GM23338 (cell line): ENCODE results near the gene MACROD1. TPM values are rescaled to one million over a fixed set of nuclear protein-coding genes. Genes with fewer than 3 reads are reported as not detected.

Source experiments
- ATAC-seq: fragments of 200-7000 bp; cut with Tn5 transposase; 3 replicates; pipeline ENCODE4 v1.9.1; 2020
- DNase-seq: peaks from one replicate; pipeline ENCODE4 v3.0.0-alpha.2; 2015; ENCODE audit warnings: low spot score
- H2AFZ ChIP-seq: fragments of 200-600 bp; sonication (generic); 2 replicates; pipeline ENCODE4 v1.8.0; 2016; ENCODE audit warnings: antibody characterized with exemption, mild to moderate bottlenecking, moderate library complexity
- H3F3A ChIP-seq: fragments of 200-600 bp; sonication (generic); replicated peaks from 2 replicates; pipeline ENCODE4 v1.8.0; 2017; ENCODE audit warnings: antibody characterized with exemption, mixed run types, low read depth
- H3K27ac ChIP-seq: fragments of 200-600 bp; sonication (generic); 2 replicates; pipeline ENCODE4 v1.6.1; 2016; ENCODE audit warnings: low read depth
- H3K27me3 ChIP-seq: fragments of 200-600 bp; sonication (generic); 2 replicates; pipeline ENCODE4 v1.8.0; 2016; ENCODE audit warnings: mild to moderate bottlenecking, mixed run types, moderate library complexity; ENCODE audit not compliant: insufficient read depth
- H3K36me3 ChIP-seq: fragments of 200-600 bp; sonication (generic); 2 replicates; pipeline ENCODE4 v1.8.0; 2016; ENCODE audit warnings: mild to moderate bottlenecking; ENCODE audit not compliant: insufficient read depth
- H3K4me1 ChIP-seq: fragments of 200-600 bp; sonication (generic); 2 replicates; pipeline ENCODE4 v1.8.0; 2016; ENCODE audit warnings: mild to moderate bottlenecking, moderate library complexity; ENCODE audit not compliant: insufficient read depth
- H3K4me2 ChIP-seq: fragments of 200-600 bp; sonication (generic); 2 replicates; pipeline ENCODE4 v1.7.1; 2017; ENCODE audit warnings: mixed run types
- H3K4me3 ChIP-seq: fragments of 200-600 bp; sonication (generic); 2 replicates; pipeline ENCODE4 v1.6.1; 2016; ENCODE audit warnings: mixed run types
- H3K79me2 ChIP-seq: fragments of 200-600 bp; sonication (generic); replicated peaks from 2 replicates; pipeline ENCODE4 v1.8.0; 2017; ENCODE audit warnings: mild to moderate bottlenecking; ENCODE audit not compliant: insufficient read depth
- H3K9me2 ChIP-seq: fragments of 200-600 bp; sonication (generic); 2 replicates; pipeline ENCODE4 v1.8.0; 2017; ENCODE audit not compliant: insufficient read depth
- H4K20me1 ChIP-seq: fragments of 200-600 bp; sonication (generic); replicated peaks from 2 replicates; pipeline ENCODE4 v1.8.0; 2017; ENCODE audit warnings: mild to moderate bottlenecking; ENCODE audit not compliant: insufficient read depth
- H3K27ac Mint-ChIP-seq: 2 replicates; pipeline ENCODE4 v1.8.0; 2020; ENCODE audit warnings: inconsistent platforms, mild to moderate bottlenecking, moderate library complexity, mixed read lengths
- H3K27me3 Mint-ChIP-seq: 3 replicates; pipeline ENCODE4 v1.8.0; 2022; ENCODE audit warnings: low read depth, mild to moderate bottlenecking, moderate library complexity, mixed read lengths, inconsistent platforms; ENCODE audit not compliant: insufficient read depth, poor library complexity
- H3K36me3 Mint-ChIP-seq: 3 replicates; pipeline ENCODE4 v1.8.0; 2021; ENCODE audit warnings: low read depth, mild to moderate bottlenecking, inconsistent platforms, moderate library complexity, mixed read lengths
- H3K4me1 Mint-ChIP-seq: 3 replicates; pipeline ENCODE4 v1.8.0; 2020; ENCODE audit warnings: mild to moderate bottlenecking, inconsistent platforms, mixed read lengths
- H3K4me3 Mint-ChIP-seq: 3 replicates; pipeline ENCODE4 v1.8.0; 2021; ENCODE audit warnings: moderate library complexity, mild to moderate bottlenecking, inconsistent platforms, mixed read lengths
- H3K9me3 Mint-ChIP-seq: 3 replicates; pipeline ENCODE4 v1.8.0; 2020; ENCODE audit warnings: moderate library complexity, mild to moderate bottlenecking, inconsistent platforms, mixed read lengths
- CREB1 ChIP-seq: fragments of 250-450 bp; sonication (Bioruptor Pico); IDR thresholded peaks from 2 replicates; pipeline ENCODE4 v1.5.0; 2020; ENCODE audit warnings: low read depth, mild to moderate bottlenecking, moderate library complexity
- CTCF ChIP-seq, 2 experiments: fragments of 200-600 bp in 1 of 2; sonication (generic) in 1 of 2; conservative IDR thresholded peaks; 2 replicates each; pipeline versions ENCODE4 v1.5.1 to v1.6.1; 2016 to 2017; ENCODE audit warnings: antibody characterized with exemption in 2 of 2, low read depth in 2 of 2, mild to moderate bottlenecking in 2 of 2, moderate library complexity in 1 of 2
- ETS1 ChIP-seq: IDR thresholded peaks from 2 replicates; pipeline ENCODE4 v1.6.1; 2016; ENCODE audit warnings: antibody characterized with exemption
- NANOG ChIP-seq: IDR thresholded peaks from 2 replicates; pipeline ENCODE4 v1.6.1; 2016; ENCODE audit warnings: antibody characterized with exemption, borderline replicate concordance
- POLR2AphosphoS5 ChIP-seq: IDR thresholded peaks from 2 replicates; pipeline ENCODE4 v1.6.1; 2016; ENCODE audit warnings: antibody characterized with exemption, low read depth
- REST ChIP-seq: IDR thresholded peaks from one replicate; pipeline ENCODE4 v1.6.1; 2018; ENCODE audit warnings: antibody characterized with exemption; ENCODE audit not compliant: unreplicated experiment
- STAT1 ChIP-seq: IDR thresholded peaks from one replicate; pipeline ENCODE4 v1.6.1; 2016; ENCODE audit warnings: antibody characterized with exemption; ENCODE audit not compliant: unreplicated experiment
- ZNF114 ChIP-seq: fragments of 250-450 bp; sonication (Bioruptor Pico); IDR thresholded peaks from 2 replicates; pipeline ENCODE4 v1.5.0; 2020; ENCODE audit warnings: mild to moderate bottlenecking, moderate library complexity
- polyA plus RNA-seq: library from polyadenylated mRNA; unstranded; fragments of >200 nt; fragmentation: Nextera tagmentation; extraction: Ambion mirVana; gene quantifications from 2 replicates; pipeline ENCODE4 v1.2.1, GENCODE V29; 2016
- total RNA-seq: library from RNA; depleted of rRNA; stranded (reverse); fragments of >200 nt; shearing (Covaris generic); gene quantifications from 2 replicates; pipeline ENCODE4 v1.2.3, GENCODE V29; 2014

MACROD1 gene
- total and polyA plus RNA-seq, 2 experiments from 2014 or later: 33.0 to 51.6 TPM

- Histone ChIP-seq H3F3A (peaks cover 25% of the 10 kb centered on the region), H3K9me2 (no peaks in the 10 kb centered on the region), H3K4me3 (peak overlapping the region; percentile 31; the same call in 1 of the 2 replicates), H3K4me1 (peaks cover 69% of the 10 kb centered on the region), H3K79me2 (no peaks in the 10 kb centered on the region), H4K20me1 (no peaks in the 10 kb centered on the region), H2AFZ (no peak overlapping the region), H3K27ac (peak overlapping the region; percentile 79; the same call in 1 of the 2 replicates), H3K4me2 (peak overlapping the region; percentile 42), H3K27me3 (peaks cover 20% of the 10 kb centered on the region), H3K36me3 (no peaks in the 10 kb centered on the region)
- peak overlapping the region; percentile 6; the same call in 1 of the 3 replicates for H3K4me3 Mint-ChIP-seq
- DNase-seq (no peak), ATAC-seq (peak; percentile 38)
- H3K4me1 Mint-ChIP-seq: peaks cover 69% of the 10 kb centered on the region
- H3K36me3 Mint-ChIP-seq: peaks cover 4% of the 10 kb centered on the region; the same call in 1 of the 3 replicates
- H3K27ac Mint-ChIP-seq: peak overlapping the region; percentile 18
- TF ChIP-seq REST (no peak), NANOG (peak; percentile 81; the same call in 1 of the 2 replicates), POLR2AphosphoS5 (0 out of 2 replicates have a peak, but pooled peaks have one; percentile 29)
- H3K27me3 Mint-ChIP-seq: peaks cover 52% of the 10 kb centered on the region
- H3K9me3 Mint-ChIP-seq: no peaks in the 10 kb centered on the region
Observed at GRCh38 chr11:64023712-64024710, 141.9 kb downstream of the MACROD1 start.

- Histone ChIP-seq H3K27ac (no peak overlapping the region), H3K4me1 (peaks cover 60% of the 10 kb centered on the region), H3K36me3 (no peaks in the 10 kb centered on the region), H3F3A (peaks cover 25% of the 10 kb centered on the region), H2AFZ (no peak overlapping the region), H3K79me2 (no peaks in the 10 kb centered on the region), H4K20me1 (no peaks in the 10 kb centered on the region), H3K4me2 (peak overlapping the region; percentile 62), H3K27me3 (peaks cover 20% of the 10 kb centered on the region), H3K4me3 (no peak overlapping the region), H3K9me2 (no peaks in the 10 kb centered on the region)
- ATAC-seq (no peak), DNase-seq (no peak)
- peaks cover 4% of the 10 kb centered on the region; the same call in 1 of the 3 replicates for H3K36me3 Mint-ChIP-seq
- H3K27ac Mint-ChIP-seq: no peak overlapping the region
- no peak overlapping the region; the same call in 2 of the 3 replicates for H3K4me3 Mint-ChIP-seq
- no peaks in the 10 kb centered on the region for H3K9me3 Mint-ChIP-seq
- H3K27me3 Mint-ChIP-seq: peaks cover 48% of the 10 kb centered on the region
- peaks cover 59% of the 10 kb centered on the region for H3K4me1 Mint-ChIP-seq
- no peak for TF ChIP-seq CREB1 (CRISPR knock-in tag)
- TF ChIP-seq STAT1: no peak
- TF ChIP-seq ETS1: no peak
- no peak for TF ChIP-seq CTCF (conservative IDR thresholded peaks at IDR 0.05; ENCODE audit: low read depth in 2 of 2)
- TF ChIP-seq ZNF114 (CRISPR knock-in tag): no peak
Observed at GRCh38 chr11:64022125-64022784, 143.7 kb downstream of the MACROD1 start.
